ENCODE measurements around the gene RYR3.
"Not testable (repeated sequence)": the region's sequence is repeated elsewhere in the genome, so short reads cannot be mapped to it uniquely, and the experiment has no call there.

RYR3 gene

GRCh38 chr15:33584797-33585196 lies 274.0 kb downstream of the RYR3 start:
- no peak for DNase-seq (ENCODE audit: low spot score)

DNA sequence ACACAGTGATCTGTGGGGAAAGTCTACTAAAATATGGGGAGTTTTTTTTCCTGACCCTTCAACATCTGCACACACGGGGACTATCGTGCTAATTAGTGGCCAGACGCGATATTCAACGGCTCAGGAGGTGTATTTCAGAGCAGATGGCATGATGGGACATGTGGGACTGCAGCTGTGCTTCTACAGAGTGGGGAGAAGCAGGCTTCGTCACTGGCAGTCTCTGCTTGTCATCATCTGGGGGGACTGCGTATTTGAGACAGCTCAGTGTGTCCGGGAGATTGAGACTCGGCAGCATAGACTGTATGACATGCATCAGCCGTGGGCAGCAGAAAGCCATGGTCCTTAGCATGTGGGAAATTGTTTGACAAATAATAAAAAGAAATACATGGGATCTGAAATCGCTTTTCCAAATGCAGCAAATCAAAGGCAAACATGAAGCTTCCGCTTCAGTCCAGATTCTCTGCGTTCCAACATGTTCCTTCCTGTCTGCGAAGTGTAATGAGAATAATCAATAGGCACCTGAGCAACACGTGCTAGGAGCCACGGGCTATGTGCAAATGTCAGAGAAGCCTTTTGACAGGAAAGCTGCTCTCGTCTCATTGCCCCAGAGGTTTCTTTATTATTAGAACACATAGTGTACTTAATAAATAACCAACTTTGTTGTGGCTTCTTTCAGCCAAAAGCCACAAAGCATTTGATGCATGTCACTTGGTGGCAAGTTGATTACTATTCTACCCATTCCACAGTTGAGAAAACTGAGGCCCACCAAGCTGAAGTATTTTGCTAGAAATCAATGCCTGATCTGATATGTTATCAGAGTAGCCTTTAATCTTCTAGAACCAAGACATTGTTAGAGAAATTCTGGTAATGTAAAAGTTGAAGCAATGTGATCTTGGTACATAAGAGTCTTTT lies 276.3 kb downstream of the RYR3 start:
- no peak for DNase-seq (ENCODE audit: low spot score)

GRCh38 chr15:33587773-33588172 lies 277.0 kb downstream of the RYR3 start:
- no peak for DNase-seq (ENCODE audit: low spot score)

GRCh38 chr15:33592864-33593263 lies 282.1 kb downstream of the RYR3 start:
- no peak for DNase-seq (ENCODE audit: low spot score)

DNA sequence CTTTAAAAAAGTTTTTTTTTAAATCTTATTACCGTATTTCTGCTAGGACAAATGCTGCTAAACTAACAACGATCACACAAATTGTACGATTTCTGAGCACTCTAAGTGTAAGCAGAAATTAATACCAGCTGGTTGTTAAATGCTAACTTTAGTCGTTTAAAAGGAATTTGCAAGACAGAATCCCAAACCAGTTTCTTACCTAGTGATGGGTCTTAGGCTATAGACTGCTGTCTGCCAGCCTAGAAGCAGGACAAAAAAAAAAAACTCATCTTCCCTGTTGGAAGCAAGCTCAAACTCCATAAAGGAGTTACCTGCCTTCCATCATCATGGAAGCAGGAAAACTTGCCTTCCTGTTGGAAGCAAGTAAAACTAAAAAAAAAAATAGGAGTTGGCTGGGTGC lies 287.6 kb downstream of the RYR3 start:
- DNase-seq (ENCODE audit: low spot score), result not testable (repeated sequence)

DNA sequence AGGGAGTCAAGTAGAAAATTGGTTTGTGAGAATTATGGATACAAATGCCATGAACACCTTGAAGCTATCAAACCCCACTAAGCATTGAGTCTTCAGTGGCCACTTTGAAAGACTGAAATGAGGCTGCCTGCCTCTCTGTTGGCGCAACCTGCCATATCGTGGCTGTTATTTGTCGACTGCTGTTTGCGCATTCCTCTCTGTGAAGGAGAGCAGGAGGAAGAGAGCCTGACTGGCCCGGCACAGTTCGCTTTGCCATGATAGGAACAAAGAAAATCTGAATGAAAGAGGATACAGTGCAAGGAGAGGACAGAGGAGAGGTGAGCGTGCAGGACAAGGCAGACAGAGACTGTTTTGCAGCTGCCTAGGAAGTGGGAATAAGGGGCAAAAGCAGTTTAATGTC lies 289.4 kb downstream of the RYR3 start:
- DNase-seq (ENCODE audit: low spot score), result no peak

DNA sequence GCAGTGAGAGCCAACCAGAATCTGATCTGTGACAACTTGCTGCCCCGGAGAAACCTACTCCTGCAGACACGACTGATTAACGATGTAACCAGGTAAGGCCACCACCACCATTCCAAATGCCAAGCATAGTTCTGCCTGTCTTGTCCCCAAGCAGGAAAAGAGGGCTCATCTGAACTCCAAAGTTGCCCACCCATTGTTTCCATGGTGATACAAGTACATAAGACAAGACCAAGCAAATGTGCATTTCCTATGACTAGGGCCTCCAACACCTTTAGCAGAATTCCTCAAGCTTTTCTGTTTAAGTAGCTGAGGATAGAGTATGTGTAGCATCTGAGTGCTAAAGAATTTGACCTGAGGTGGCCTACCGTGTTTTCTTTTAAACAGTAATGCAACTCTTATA lies 290.7 kb downstream of the RYR3 start:
- DNase-seq (ENCODE audit: low spot score), result no peak

- peak; percentile 12 for DNase-seq (ENCODE audit: low spot score)
These were observed 297.9 kb downstream of the RYR3 start for GRCh38 chr15:33608714-33609113.

- no peak for DNase-seq (ENCODE audit: low spot score)
These were observed 302.0 kb downstream of the RYR3 start for GRCh38 chr15:33612721-33613304.

GRCh38 chr15:33616475-33616874 lies 305.7 kb downstream of the RYR3 start:
- DNase-seq (ENCODE audit: low spot score), result no peak

DNA sequence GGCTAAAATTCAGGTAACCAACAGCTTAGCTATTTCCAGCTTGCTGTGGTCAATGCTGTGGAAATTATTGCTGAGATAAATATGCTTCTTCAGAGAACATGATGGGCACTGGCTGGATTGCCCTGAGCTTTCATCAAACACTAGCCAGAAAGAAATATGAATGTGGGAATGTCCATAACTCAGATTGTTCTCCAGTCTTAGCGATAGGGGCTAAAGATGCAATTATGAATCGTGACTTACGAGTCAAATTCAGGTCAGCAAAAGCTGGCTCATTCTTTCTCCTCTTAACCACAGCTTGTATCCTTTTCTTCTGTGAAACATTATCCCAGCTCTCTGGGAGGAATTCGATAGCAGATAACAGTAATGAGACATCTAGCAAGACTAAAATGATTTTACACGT lies 307.6 kb downstream of the RYR3 start:
- no peak for DNase-seq (ENCODE audit: low spot score)

DNA sequence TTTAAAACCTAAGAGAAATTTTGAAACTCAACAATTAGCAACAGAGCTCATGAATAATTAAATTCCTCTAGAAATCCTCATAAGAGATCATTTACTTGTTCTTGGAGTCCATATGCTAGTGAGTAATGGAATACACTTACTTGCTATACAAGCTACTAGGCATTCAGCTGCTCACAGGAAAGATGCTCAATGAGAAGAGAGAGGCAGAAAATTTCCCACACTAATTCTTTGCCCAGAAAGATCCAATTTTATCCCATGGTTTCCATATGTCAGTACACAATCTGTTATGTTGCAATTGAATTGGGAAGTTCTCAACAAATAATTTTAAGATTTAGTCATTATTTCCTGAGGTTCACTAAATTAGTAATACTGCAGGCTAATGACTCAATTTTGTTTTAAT lies 310.4 kb downstream of the RYR3 start:
- DNase-seq (ENCODE audit: low spot score), result no peak

DNA sequence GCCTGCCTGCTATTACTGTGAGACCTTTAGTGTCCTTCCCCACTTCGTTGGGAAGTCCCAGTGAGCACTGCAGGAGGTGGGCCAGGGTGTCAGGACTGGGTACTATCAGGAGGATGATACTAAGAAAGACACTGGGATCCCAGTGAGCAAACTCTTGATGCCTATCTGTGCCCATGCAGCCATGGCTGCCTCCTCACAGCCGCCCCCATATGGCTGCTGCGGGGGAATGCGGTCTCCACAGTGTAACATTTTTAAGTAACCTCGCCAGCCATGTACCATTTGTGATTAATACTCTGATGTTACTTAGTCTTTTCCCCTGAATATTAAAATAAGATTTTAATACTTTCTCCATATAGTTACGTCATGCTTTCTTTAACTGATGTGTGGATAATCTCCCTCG lies 312.2 kb downstream of the RYR3 start:
- DNase-seq (ENCODE audit: low spot score), result no peak

DNA sequence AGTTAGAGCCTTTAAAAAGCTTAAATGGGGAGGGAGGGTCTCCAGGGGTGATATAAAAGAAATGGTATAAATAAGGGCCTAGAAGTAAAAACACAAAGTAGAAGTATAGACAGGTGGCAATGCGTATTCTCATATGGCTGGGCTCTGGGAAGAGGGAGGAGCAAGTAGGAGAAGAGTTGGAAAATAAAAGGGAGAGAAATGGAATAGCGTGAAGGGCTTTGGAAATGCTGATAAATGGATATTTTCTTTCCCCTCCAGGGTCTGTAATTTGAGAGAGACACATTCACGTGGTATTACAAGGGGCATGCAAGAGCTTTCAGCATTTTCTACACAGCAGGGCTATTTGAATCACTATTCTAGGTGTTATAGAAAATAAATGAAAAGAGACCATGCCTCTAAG lies 313.7 kb downstream of the RYR3 start:
- DNase-seq (ENCODE audit: low spot score), result no peak

DNA sequence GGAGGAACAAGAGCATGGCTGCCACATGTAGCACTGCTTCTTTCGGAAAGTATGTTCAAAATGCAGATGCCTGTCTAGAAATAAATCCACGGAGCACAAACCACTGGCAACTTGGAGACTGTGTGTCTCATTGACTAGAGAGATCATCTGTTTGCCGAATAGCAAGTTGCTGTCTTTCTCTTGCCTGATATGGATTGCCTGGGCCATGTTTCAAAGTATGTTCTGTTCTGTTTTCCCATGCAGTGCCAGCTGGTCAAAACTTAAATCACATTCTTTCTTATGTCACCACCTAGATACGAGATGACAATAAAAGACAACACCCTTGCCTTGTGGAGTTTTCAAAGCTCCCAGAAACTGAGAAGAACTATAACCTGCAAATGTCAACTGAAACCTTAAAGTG lies 318.9 kb downstream of the RYR3 start:
- DNase-seq (ENCODE audit: low spot score), result no peak

GRCh38 chr15:33636234-33636633 lies 325.5 kb downstream of the RYR3 start:
- no peak for DNase-seq (ENCODE audit: low spot score)

DNA sequence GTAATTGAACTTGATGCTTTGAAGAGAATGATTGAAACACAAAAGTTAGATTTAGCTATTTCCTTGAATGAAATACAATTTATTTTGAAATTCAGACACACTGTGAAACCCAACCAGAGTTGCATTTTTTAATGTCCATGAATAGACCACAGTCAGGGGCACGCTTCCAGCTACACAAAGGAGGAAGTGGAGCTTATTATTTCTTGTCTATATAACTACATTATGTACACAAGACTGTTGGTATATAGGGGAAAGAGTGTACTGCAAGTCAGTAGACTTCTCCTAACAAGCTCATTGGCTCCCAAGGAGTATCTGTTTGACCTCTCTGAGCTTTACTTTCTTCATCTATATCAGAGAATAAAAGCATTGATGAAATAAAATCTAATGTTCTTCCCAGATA lies 326.2 kb downstream of the RYR3 start:
- no peak for DNase-seq (ENCODE audit: low spot score)

DNA sequence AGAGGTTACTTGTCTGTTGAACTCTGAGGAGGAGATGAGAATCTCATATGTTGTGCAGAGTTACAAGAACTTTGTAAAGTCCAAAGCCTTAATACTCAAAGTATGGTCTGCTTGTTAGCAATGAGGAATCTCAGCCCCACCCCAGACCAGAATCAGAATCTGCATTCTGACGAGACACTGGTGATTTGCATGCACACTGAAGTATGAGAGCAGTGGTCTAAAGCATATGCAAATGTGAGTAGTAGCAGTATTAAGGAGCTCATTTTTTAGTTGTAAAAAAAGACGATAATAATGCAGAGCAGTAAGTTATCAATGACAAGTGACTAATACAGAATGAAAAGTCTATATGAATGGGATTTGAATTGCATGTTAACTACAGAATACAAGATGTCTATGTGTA lies 327.7 kb downstream of the RYR3 start:
- DNase-seq (ENCODE audit: low spot score), result no peak

GRCh38 chr15:33639051-33639450 lies 328.3 kb downstream of the RYR3 start:
- no peak for DNase-seq (ENCODE audit: low spot score)

DNA sequence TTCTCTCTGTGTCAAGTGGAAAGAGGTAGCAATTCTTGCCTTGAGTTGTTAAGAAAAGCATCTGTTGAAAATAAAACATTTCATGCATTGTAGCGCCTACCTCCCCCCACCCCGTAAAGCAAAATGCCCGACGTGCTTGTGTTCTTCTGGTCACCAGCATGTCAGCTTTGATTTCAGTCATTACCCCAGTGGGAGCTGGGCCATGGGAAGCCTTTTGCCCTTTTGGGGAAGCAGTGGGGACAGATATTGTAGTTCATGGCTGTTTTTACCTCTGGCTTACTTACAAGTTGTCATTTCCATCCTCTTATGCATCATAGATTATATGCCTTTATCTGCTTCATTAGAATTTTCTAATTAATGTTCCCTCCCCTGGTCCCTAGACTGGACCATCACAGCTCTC lies 328.7 kb downstream of the RYR3 start:
- no peak for DNase-seq (ENCODE audit: low spot score)

DNA sequence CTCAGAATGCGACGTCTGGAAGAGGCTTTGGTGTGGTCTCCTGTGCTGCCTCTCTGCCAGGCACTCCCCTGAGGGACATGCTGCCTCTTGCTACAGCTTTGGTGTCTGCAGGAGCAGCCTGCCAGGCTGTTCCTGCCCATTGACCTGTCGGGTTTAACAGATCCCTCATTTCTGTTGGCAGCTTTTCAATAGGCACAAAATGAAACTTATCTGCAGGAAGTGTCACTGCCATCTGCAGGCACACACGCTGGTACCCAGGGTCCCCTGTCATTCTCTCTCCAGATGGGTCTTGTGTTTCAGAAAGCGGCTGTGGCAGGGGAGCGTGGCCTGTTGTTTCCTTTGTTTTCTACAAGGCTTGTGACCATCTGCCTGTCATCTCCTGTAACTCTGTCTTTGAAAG lies 329.2 kb downstream of the RYR3 start:
- DNase-seq (ENCODE audit: low spot score), result no peak

- no peak for DNase-seq (ENCODE audit: low spot score)
These were observed 330.3 kb downstream of the RYR3 start for GRCh38 chr15:33641069-33641468.

DNA sequence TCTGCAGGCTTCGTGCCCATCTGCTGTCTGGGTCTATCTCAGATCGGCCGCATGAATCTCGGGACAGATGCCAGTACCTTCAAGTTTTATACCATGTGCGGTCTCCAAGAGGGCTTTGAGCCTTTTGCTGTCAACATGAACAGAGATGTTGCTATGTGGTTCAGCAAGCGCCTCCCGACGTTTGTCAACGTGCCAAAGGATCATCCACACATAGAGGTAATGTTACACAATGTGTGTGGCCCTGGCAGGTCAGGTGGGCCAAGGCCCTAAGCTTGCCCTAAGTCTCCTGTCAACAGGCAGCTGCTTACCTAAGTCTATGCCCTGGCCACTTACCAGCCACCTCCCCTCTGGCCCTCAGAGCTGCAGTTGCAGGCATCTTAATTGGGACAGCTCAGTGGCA lies 333.5 kb downstream of the RYR3 start:
- no peak for DNase-seq (ENCODE audit: low spot score)

- DNase-seq (ENCODE audit: low spot score), result no peak
These were observed 336.0 kb downstream of the RYR3 start for GRCh38 chr15:33646744-33647143.
